ENCODE measurements around the gene ACSL4.

- TF ChIP-seq TAF1 (IDR thresholded peaks at IDR 0.05; ENCODE audit: low read depth) (no peak), POLR2AphosphoS5 (IDR thresholded peaks at IDR 0.05) (no peak), CTCF (IDR thresholded peaks at IDR 0.05; ENCODE audit: poor library complexity, severe bottlenecking) (no peak), EP300 (conservative IDR thresholded peaks at IDR 0.05; ENCODE audit: poor library complexity, severe bottlenecking) (no peak)
Measured at GRCh38 chrX:109654516-109655109, 78.4 kb downstream of the ACSL4 start.
